Spleen (tissue), 11 donors: ENCODE measurements around the gene TMEM164. TPM values are rescaled to one million over a fixed set of nuclear protein-coding genes. Genes with fewer than 3 reads are reported as not detected.

ENCODE experiments used
- DNase-seq: peaks from one replicate; pipeline ENCODE4 v3.0.0-alpha.2; 2020
- H3K27ac ChIP-seq, 8 donors: fragments of 200-600 bp; sonication (generic) in 7 of 8; 1 replicate in 4 of 8; 2 replicates in 4 of 8; pipeline versions ENCODE4 v1.5.0 to v1.8.0; 2016 to 2021; ENCODE audit warnings: inconsistent platforms in 4 of 8, mild to moderate bottlenecking in 4 of 8, moderate library complexity in 1 of 8
- H3K27me3 ChIP-seq, 7 donors: fragments of 200-600 bp; sonication (generic) in 6 of 7; replicated peaks in 1 of 7; 1 replicate in 4 of 7; 2 replicates in 3 of 7; pipeline versions ENCODE4 v1.5.0 to v1.8.0; 2016 to 2021; ENCODE audit warnings: inconsistent platforms in 3 of 7, mild to moderate bottlenecking in 1 of 7
- H3K36me3 ChIP-seq, 6 donors: fragments of 200-600 bp; sonication (generic) in 5 of 6; 1 replicate in 4 of 6; 2 replicates in 2 of 6; pipeline versions ENCODE4 v1.5.0 to v1.8.0; 2016 to 2021; ENCODE audit warnings: inconsistent platforms in 2 of 6
- H3K4me1 ChIP-seq, 6 donors: fragments of 200-600 bp; sonication (generic) in 5 of 6; 1 replicate in 3 of 6; 2 replicates in 3 of 6; pipeline versions ENCODE4 v1.5.0 to v1.8.0; 2016 to 2021; ENCODE audit warnings: inconsistent platforms in 3 of 6
- H3K4me3 ChIP-seq, 8 donors: fragments of 200-600 bp; sonication (generic) in 7 of 8; 1 replicate in 4 of 8; 2 replicates in 4 of 8; pipeline versions ENCODE4 v1.5.0 to v1.8.0; 2016 to 2021; ENCODE audit warnings: inconsistent platforms in 4 of 8, mild to moderate bottlenecking in 4 of 8, moderate library complexity in 2 of 8
- H3K9me3 ChIP-seq, 8 donors: fragments of 200-600 bp; sonication (generic) in 7 of 8; 1 replicate in 4 of 8; 2 replicates in 4 of 8; pipeline versions ENCODE4 v1.5.0 to v1.8.0; 2016 to 2021; ENCODE audit warnings: inconsistent platforms in 4 of 8
- POLR2A ChIP-seq, 3 donors: fragments of 450-650 bp; IDR thresholded peaks; one replicate each; pipeline ENCODE4 v1.5.1; 2017; ENCODE audit warnings: antibody characterized with exemption in 3 of 3, mild to moderate bottlenecking in 1 of 3
- POLR2AphosphoS5 ChIP-seq, 3 donors: sonication (generic); formaldehyde crosslinking; IDR thresholded peaks; one replicate each; pipeline ENCODE4 v1.5.1; 2017; ENCODE audit warnings: antibody characterized with exemption in 3 of 3
- WGBS, 5 donors: extraction: QIAGEN DNeasy Blood & Tissue Kit in 3 of 5; methylation state at CpG; one replicate each; pipeline versions ENCODE4 v1.1.5 to v1.1.7; 2013 to 2018; 5-methylcytosine and 5-hydroxymethylcytosine counted together
- intact Hi-C: fragments of 100-400 bp; cut with DNase I; formaldehyde crosslinking; loops from one replicate; pipeline ENCODE4 v1.15.0; 2023; ENCODE audit warnings: low total_unique reads
- polyA plus RNA-seq, 3 donors: library from polyadenylated mRNA; stranded (reverse); fragments of 200-250 nt; gene quantifications; one replicate each; pipeline ENCODE4 v1.2.1, GENCODE V29; 2013
- total RNA-seq, 7 donors: library from RNA; depleted of rRNA in 3 of 7; stranded (reverse); fragments of >200 nt in 3 of 7; fragmentation: NEBNext Ultra II Directional in 4 of 7; extraction: Animal tissue kit (Norgen Biotek cat#: 25700) in 4 of 7; gene quantifications; one replicate each; pipeline versions ENCODE4 v1.1.0 to v1.2.1, GENCODE V29; 2016 to 2021
- TF ChIP-seq, protein P1 (sequence below), 11 experiments: fragments of 200-600 bp in 7 of 11; fragments of 450-650 bp in 4 of 11; sonication (generic) in 4 of 11; IDR thresholded peaks in 8 of 11; conservative IDR thresholded peaks in 3 of 11; 1 replicate in 7 of 11; 2 replicates in 4 of 11; pipeline versions ENCODE4 v1.4.0 to v1.8.0; 2016 to 2021; ENCODE audit warnings: antibody characterized with exemption in 11 of 11, inconsistent platforms in 4 of 11, mild to moderate bottlenecking in 1 of 11
- donor health status: healthy with polysubstance abuse.
- donor health status: DM: no; HTN: no; CAD: no; lungs with moderate emphysema.
- donor health status: DM: no; HTN: no; CAD: no.
- donor health status: Bipolar disorder and iron deficiency.
- donor health status: healthy.
- donor health status: DM: no; HTN: no; CAD: no.
- donor health status: DM: yes; HTN: yes; CAD: no.

Gene TMEM164
- total and polyA plus RNA-seq, 10 donors: 3.9 to 29.7 (median 24.3) TPM

DNA sequence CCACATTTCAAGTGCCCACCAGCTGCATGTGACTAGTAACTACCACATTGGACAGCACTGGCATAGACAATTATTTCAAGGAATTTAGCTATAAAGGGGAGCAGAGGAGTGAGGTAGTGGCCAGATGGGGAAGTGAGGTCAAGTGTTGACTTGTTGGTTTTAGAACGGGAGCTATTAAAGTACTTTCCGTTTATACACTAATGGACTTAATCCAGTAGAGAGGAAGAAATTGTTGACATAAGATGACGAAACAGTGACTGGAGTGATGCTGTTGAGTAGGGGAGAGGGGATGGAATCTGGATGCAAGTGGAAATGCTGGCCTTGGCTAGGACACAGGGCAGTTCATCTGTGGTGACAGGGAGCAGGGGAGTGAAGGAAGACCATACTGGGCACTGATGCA, 160.6 kb downstream of the TMEM164 start:
- no peaks in the 10 kb centered on the region for H3K36me3 ChIP-seq
- H3K27ac ChIP-seq: no peak overlapping the region
- no peak for TF ChIP-seq POLR2A (IDR thresholded peaks at IDR 0.05)
- no peak for TF ChIP-seq POLR2AphosphoS5 (IDR thresholded peaks at IDR 0.05)
- TF ChIP-seq, protein P1, sequence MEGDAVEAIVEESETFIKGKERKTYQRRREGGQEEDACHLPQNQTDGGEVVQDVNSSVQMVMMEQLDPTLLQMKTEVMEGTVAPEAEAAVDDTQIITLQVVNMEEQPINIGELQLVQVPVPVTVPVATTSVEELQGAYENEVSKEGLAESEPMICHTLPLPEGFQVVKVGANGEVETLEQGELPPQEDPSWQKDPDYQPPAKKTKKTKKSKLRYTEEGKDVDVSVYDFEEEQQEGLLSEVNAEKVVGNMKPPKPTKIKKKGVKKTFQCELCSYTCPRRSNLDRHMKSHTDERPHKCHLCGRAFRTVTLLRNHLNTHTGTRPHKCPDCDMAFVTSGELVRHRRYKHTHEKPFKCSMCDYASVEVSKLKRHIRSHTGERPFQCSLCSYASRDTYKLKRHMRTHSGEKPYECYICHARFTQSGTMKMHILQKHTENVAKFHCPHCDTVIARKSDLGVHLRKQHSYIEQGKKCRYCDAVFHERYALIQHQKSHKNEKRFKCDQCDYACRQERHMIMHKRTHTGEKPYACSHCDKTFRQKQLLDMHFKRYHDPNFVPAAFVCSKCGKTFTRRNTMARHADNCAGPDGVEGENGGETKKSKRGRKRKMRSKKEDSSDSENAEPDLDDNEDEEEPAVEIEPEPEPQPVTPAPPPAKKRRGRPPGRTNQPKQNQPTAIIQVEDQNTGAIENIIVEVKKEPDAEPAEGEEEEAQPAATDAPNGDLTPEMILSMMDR (IDR thresholded peaks at IDR 0.05 in 8 of 11, conservative IDR thresholded peaks at IDR 0.05 in 3 of 11): no peak
- WGBS, 5 donors: 54 to 76% (median 69%) methylated on average over 3 of the region's 3 CpGs
- H3K27me3 ChIP-seq: no peaks in the 10 kb centered on the region
- H3K9me3 ChIP-seq: no peaks in the 10 kb centered on the region
- intact Hi-C loops: no loop called here
- no peak overlapping the region for H3K4me3 ChIP-seq
- no peak for DNase-seq
- peaks cover 0 to 11% (median 4%) of the 10 kb centered on the region in 6 donors for H3K4me1 ChIP-seq

DNA sequence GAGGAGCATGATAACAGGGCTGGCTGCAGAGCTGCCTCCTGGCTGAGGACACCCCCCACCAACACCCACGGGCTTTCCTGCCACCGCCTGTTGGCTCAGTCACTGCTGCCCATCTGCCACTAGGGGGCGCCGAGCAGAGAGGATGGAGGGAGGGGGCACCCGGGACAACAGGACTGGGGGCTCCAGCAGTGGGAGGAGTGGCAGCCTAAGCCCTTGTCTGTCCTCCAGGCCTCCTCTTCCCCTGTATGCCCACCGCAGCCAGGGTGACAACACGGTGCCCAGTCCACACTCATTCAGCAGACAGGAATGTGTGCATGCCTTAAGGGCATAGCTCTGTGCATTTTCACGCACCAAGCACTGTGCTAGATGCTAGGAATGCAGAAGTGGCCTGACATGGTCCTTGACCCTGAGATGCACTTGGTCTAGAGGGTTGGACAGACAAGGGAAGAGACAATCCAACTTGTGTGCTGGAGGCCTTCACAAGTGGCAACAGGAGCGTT, 165.1 kb downstream of the TMEM164 start:
- peaks cover 0 to 20% (median 0%) of the 10 kb centered on the region in 6 donors for H3K36me3 ChIP-seq
- H3K4me3 ChIP-seq: no peak overlapping the region
- no peaks in the 10 kb centered on the region for H3K27me3 ChIP-seq
- TF ChIP-seq POLR2AphosphoS5 (IDR thresholded peaks at IDR 0.05) (peak in 2 of 3 donors; percentile 14 to 30), POLR2A (IDR thresholded peaks at IDR 0.05) (no peak)
- TF ChIP-seq, protein P1 (IDR thresholded peaks at IDR 0.05 in 8 of 11, conservative IDR thresholded peaks at IDR 0.05 in 3 of 11): peak in 9 of 11 experiments; percentile 18 to 61 (median 55)
- H3K9me3 ChIP-seq: no peaks in the 10 kb centered on the region
- 33 to 100% (median 46%) methylated on average over 1 to 9 of the region's 9 CpGs for WGBS, 5 donors
- peaks cover 0 to 4% (median 0%) of the 10 kb centered on the region in 6 donors for H3K4me1 ChIP-seq
- intact Hi-C loops: no loop called here
- no peak overlapping the region for H3K27ac ChIP-seq
- DNase-seq: peak; percentile 85

DNA sequence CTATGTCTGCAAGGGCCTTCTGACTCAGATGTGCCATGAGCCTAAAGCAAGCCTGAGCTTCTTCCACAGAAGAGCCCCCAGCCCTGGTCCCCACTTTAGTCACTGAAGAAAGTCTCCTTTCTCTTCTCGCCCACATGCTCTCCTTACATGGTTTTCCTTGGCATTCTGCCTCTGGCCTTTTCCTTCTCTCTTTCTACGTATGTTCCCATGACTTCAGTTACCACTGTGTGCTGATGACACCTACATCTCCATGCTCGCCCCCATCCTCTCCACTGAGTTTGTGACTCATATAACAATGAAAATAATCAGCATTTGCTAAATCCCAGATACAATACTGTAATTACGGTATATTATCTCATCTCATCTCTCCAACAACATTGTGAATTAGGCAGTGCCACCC, 165.7 kb downstream of the TMEM164 start:
- DNase-seq: no peak
- WGBS, 5 donors: 74 to 97% (median 88%) methylated on average over 4 of the region's 4 CpGs
- Histone ChIP-seq H3K4me3 (no peak overlapping the region), H3K9me3 (no peaks in the 10 kb centered on the region), H3K36me3 (peaks cover 0 to 26% (median 0%) of the 10 kb centered on the region in 6 donors), H3K4me1 (peaks cover 0 to 4% (median 0%) of the 10 kb centered on the region in 6 donors), H3K27ac (no peak overlapping the region), H3K27me3 (no peaks in the 10 kb centered on the region)
- TF ChIP-seq POLR2AphosphoS5 (IDR thresholded peaks at IDR 0.05): no peak
- TF ChIP-seq, protein P1 (IDR thresholded peaks at IDR 0.05 in 8 of 11, conservative IDR thresholded peaks at IDR 0.05 in 3 of 11): no peak
- TF ChIP-seq POLR2A (IDR thresholded peaks at IDR 0.05): no peak
- intact Hi-C loops: no loop called here

DNA sequence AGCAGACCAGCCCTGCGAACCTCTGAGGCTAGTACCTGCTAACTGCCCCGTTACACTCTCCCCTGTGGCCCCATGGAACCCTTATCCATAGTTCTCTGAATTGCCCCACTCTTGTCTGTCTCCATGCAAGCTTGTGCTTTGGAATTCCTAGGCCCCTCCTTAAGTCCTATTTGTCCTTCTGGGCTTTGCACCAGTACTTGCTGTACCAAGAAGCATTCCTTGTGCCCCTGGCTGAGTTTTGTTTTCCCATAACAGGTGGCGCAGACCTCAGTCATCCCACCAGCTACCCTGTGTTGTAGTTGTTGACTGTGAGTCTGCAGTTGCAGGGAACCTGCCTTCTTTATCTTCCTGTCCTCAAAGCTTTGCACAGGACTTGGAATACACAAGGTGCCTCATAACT, 167.1 kb downstream of the TMEM164 start:
- DNase-seq: no peak
- H3K27ac ChIP-seq: no peak overlapping the region
- no peak overlapping the region for H3K4me3 ChIP-seq
- H3K9me3 ChIP-seq: no peaks in the 10 kb centered on the region
- H3K36me3 ChIP-seq: peaks cover 0 to 30% (median 0%) of the 10 kb centered on the region in 6 donors
- TF ChIP-seq POLR2AphosphoS5 (IDR thresholded peaks at IDR 0.05) (no peak), POLR2A (IDR thresholded peaks at IDR 0.05) (no peak)
- TF ChIP-seq, protein P1 (IDR thresholded peaks at IDR 0.05 in 8 of 11, conservative IDR thresholded peaks at IDR 0.05 in 3 of 11): no peak
- 74 to 100% (median 90%) methylated on average over 3 of the region's 3 CpGs for WGBS, 5 donors
- intact Hi-C loops: no loop called here
- H3K27me3 ChIP-seq: no peaks in the 10 kb centered on the region
- H3K4me1 ChIP-seq: peaks cover 0 to 4% (median 0%) of the 10 kb centered on the region in 6 donors
